Brain microvascular endothelial cell (primary cell): ENCODE measurements around the gene PADI2.

Experiments
- DNase-seq: peaks from one replicate; pipeline ENCODE4 v3.0.0-alpha.2; 2020
- H3K27ac ChIP-seq: fragments of 250-450 bp; sonication (Bioruptor Pico); 2 replicates; pipeline ENCODE4 v1.5.1; 2020; ENCODE audit warnings: mild to moderate bottlenecking, moderate library complexity
- H3K27me3 ChIP-seq: fragments of 250-450 bp; sonication (Bioruptor Pico); replicated peaks from 2 replicates; pipeline ENCODE4 v1.5.1; 2020; ENCODE audit warnings: mild to moderate bottlenecking
- H3K36me3 ChIP-seq: fragments of 250-450 bp; sonication (Bioruptor Pico); replicated peaks from 2 replicates; pipeline ENCODE4 v1.5.1; 2020; ENCODE audit warnings: mild to moderate bottlenecking
- H3K4me3 ChIP-seq: 2 replicates; pipeline ENCODE4 v1.5.1; 2011; ENCODE audit warnings: low read depth, mild to moderate bottlenecking, control low read depth, low read length, moderate library complexity
- in situ Hi-C: cut with HindIII; loops from 2 replicates; pipeline ENCODE4 v1.10.0; 2017; ENCODE audit warnings: low sequenced_read_pairs, low pct_ligation_motif_present
- TF ChIP-seq, protein P1 (sequence below): IDR thresholded peaks from 2 replicates; pipeline ENCODE4 v1.5.1; 2011; ENCODE audit warnings: low read depth, mild to moderate bottlenecking, moderate library complexity, low read length, control low read depth, inconsistent platforms; ENCODE audit errors: missing control alignments

The PADI2 gene

DNA sequence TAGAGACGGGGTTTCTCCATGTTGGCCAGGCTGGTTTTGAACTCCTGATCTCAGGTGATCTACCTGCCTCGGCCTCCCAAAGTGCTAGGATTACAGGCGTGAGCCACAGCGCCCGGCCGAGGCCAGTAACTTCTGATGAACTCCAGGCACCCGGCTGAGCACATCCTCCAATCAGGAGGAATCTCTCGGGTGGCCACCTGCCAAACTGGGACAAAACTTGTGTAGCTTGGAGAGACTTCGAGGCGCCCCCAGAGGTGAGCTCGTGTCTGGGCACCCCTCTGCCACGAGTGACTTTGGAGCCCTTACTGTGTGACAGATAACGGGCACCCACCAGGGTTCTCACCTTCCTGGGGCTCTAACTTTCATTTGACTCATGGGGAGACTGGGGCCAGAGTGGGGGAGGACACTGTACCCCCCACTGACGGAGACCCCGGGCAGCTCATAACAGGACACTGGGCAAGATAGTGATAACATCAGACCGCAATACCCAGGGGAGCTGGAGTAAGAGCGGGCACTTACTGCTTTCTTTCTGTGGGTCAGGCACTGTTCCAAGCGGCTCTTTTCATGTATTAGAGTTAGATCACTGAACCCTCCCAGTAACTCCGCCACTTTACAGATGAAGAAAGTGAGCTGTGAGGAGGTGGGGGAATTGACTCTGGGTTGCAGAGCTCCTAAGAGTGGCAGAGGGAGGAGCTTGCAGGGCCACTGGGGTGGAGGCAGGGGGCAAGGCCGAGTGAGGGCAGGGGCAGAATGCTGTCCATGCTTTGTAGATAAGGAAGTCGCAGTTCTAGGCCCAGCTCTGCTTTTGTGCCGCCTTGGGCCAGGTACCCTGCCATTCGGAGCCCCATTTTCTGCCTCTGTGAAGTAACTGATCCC lies 1.9 kb upstream of the PADI2 start:
- Histone ChIP-seq H3K27me3 (peaks cover 14% of the 10 kb centered on the region), H3K4me3 (no peak overlapping the region), H3K27ac (no peak overlapping the region), H3K36me3 (no peaks in the 10 kb centered on the region)
- peak; percentile 37 for DNase-seq
- TF ChIP-seq, protein P1, sequence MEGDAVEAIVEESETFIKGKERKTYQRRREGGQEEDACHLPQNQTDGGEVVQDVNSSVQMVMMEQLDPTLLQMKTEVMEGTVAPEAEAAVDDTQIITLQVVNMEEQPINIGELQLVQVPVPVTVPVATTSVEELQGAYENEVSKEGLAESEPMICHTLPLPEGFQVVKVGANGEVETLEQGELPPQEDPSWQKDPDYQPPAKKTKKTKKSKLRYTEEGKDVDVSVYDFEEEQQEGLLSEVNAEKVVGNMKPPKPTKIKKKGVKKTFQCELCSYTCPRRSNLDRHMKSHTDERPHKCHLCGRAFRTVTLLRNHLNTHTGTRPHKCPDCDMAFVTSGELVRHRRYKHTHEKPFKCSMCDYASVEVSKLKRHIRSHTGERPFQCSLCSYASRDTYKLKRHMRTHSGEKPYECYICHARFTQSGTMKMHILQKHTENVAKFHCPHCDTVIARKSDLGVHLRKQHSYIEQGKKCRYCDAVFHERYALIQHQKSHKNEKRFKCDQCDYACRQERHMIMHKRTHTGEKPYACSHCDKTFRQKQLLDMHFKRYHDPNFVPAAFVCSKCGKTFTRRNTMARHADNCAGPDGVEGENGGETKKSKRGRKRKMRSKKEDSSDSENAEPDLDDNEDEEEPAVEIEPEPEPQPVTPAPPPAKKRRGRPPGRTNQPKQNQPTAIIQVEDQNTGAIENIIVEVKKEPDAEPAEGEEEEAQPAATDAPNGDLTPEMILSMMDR: no peak
- in situ Hi-C loops: no loop called here

GRCh38 chr1:17120481-17120877 lies 1.2 kb upstream of the PADI2 start:
- H3K27ac ChIP-seq: no peak overlapping the region
- no peak for DNase-seq
- in situ Hi-C loops: no loop called here
- H3K27me3 ChIP-seq: peaks cover 14% of the 10 kb centered on the region
- H3K36me3 ChIP-seq: no peaks in the 10 kb centered on the region
- TF ChIP-seq, protein P1: no peak
- no peak overlapping the region for H3K4me3 ChIP-seq

- in situ Hi-C loops: no loop called here
- no peak for DNase-seq
- TF ChIP-seq, protein P1: no peak
- Histone ChIP-seq H3K27ac (no peak overlapping the region), H3K36me3 (no peaks in the 10 kb centered on the region), H3K4me3 (peak overlapping the region; percentile 24), H3K27me3 (peaks cover 14% of the 10 kb centered on the region)
These were observed 676 bp upstream of the PADI2 start for GRCh38 chr1:17119773-17120480.

DNA sequence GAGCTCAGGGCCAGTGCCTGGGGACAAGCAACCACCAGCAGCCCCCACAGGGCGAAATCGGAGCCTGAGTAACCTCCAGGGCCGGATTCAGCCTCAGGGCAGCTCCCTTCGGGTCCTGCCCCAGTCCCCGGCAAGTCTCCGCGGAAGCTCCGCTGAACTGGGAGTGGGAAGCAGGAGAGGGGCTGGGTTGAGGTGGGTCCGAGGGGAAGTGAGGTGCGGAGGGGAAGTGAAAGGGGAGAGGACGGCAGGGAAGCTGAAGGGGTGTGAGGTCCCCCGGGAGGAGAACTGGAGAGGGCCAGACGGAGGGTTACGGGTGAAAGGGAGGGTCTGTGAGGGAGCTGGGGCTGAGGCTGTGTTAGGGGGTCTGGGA lies 560 bp downstream of the PADI2 start:
- H3K4me3 ChIP-seq: no peak overlapping the region
- in situ Hi-C loops: no loop called here

GRCh38 chr1:17118268-17118667 lies 983 bp downstream of the PADI2 start:
- in situ Hi-C loops: no loop called here
- TF ChIP-seq, protein P1: no peak
- H3K27me3 ChIP-seq: peaks cover 14% of the 10 kb centered on the region
- H3K4me3 ChIP-seq: no peak overlapping the region
- H3K27ac ChIP-seq: no peak overlapping the region
- DNase-seq: no peak
- H3K36me3 ChIP-seq: no peaks in the 10 kb centered on the region

More for the DNA sequence above, 560 bp downstream of the PADI2 start:
- H3K27ac ChIP-seq: no peak overlapping the region
- TF ChIP-seq, protein P1: no peak
- H3K27me3 ChIP-seq: peaks cover 14% of the 10 kb centered on the region
- DNase-seq: no peak
- no peaks in the 10 kb centered on the region for H3K36me3 ChIP-seq
